Endometrium (tissue), 2 donors: Measurements from ENCODE around the gene HDAC5.

ENCODE experiments used
- FAIRE-seq: peaks from 2 replicates; lab custom pipeline; 2012; peaks lifted over from hg19 to GRCh38; lab: Jason Lieb, UNC
- donor health status: control.
- donor health status: control.

Gene HDAC5

GRCh38 chr17:44087319-44087718, 36.1 kb downstream of the HDAC5 start:
- FAIRE-seq: no peak

GRCh38 chr17:44086364-44087311, 36.8 kb downstream of the HDAC5 start:
- FAIRE-seq: no peak

GRCh38 chr17:44085908-44086307, 37.5 kb downstream of the HDAC5 start:
- FAIRE-seq: no peak

GRCh38 chr17:44084921-44085320, 38.5 kb downstream of the HDAC5 start:
- no peak for FAIRE-seq

GRCh38 chr17:44084131-44084538, 39.3 kb downstream of the HDAC5 start:
- FAIRE-seq: no peak

- FAIRE-seq: no peak
Observed at GRCh38 chr17:44083250-44083849, 40.1 kb downstream of the HDAC5 start.

GRCh38 chr17:44082256-44082927, 41.0 kb downstream of the HDAC5 start:
- no peak for FAIRE-seq

- FAIRE-seq: no peak
Observed at GRCh38 chr17:44081681-44082080, 41.8 kb downstream of the HDAC5 start.

- FAIRE-seq: no peak
Observed at GRCh38 chr17:44079877-44080821, 43.3 kb downstream of the HDAC5 start.

- FAIRE-seq: no peak
Observed at GRCh38 chr17:44078412-44078811, 45.0 kb downstream of the HDAC5 start.

- FAIRE-seq: no peak
Observed at GRCh38 chr17:44077595-44077909, 45.9 kb downstream of the HDAC5 start.

- no peak for FAIRE-seq
Observed at GRCh38 chr17:44076716-44077594, 46.5 kb downstream of the HDAC5 start.

- no peak for FAIRE-seq
Observed at GRCh38 chr17:44075598-44076293, 47.7 kb downstream of the HDAC5 start.

GRCh38 chr17:44074911-44075285, 48.5 kb downstream of the HDAC5 start:
- no peak for FAIRE-seq

- FAIRE-seq: no peak
Observed at GRCh38 chr17:44074231-44074910, 49.1 kb downstream of the HDAC5 start.

GRCh38 chr17:44071772-44072171, 51.7 kb downstream of the HDAC5 start:
- FAIRE-seq: no peak

GRCh38 chr17:44071198-44071520, 52.3 kb downstream of the HDAC5 start:
- FAIRE-seq: no peak

- FAIRE-seq: peak; percentile 45
Observed at GRCh38 chr17:44070455-44071197, 52.8 kb downstream of the HDAC5 start, which contains the start of gene G6PC3. Gene G6PC3, plus strand, starts transcription at chr17:44070735. Its CDS starts 231 bp downstream, at chr17:44070966.

- FAIRE-seq: no peak
Observed at GRCh38 chr17:44069974-44070454, 53.4 kb downstream of the HDAC5 start.
